DMS 273 treated with DMSO at 0.1 percent for 48 hours (cell line): ENCODE data around the gene TNFRSF25.
"Not testable (repeated sequence)": the region's sequence is repeated elsewhere in the genome, so short reads cannot be mapped to it uniquely, and the experiment has no call there.

Source experiments
- DNase-seq: peaks from one replicate; lab custom pipeline; 2025; lab: John Stamatoyannopoulos, UW

The TNFRSF25 gene

GRCh38 chr1:6501279-6501813 lies 35.4 kb upstream of the TNFRSF25 start:
- no peak for DNase-seq

- DNase-seq, result no peak
Measured at GRCh38 chr1:6500544-6501278, 34.7 kb upstream of the TNFRSF25 start.

GRCh38 chr1:6499296-6499695 lies 33.3 kb upstream of the TNFRSF25 start:
- no peak for DNase-seq

DNA sequence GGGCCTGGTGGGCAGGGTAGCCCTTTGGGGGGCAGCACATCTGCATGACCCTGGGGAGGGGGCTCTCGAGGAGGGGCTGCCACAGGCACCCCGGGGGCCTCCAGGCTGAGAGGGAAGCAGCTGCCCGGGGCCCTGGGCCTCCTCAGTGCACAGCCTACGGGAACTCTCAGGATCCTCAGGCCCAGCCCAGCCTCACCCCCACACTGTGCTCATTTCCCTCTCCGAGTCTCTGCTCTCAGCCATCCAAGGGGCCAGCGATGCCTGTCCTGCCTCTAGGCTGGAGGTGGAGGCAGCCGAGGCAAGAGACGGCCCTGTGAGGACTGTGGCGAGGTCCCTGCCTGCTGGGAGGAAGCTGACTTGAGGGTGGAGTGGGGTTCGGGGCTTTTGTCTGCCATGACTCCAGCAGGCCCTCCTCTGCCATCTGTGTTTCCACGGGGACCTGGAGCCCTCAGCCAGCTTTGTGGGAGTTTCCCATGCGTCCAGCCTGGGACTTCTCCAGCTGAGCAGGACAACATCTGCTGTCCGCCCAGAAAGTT lies 32.7 kb upstream of the TNFRSF25 start:
- DNase-seq, result no peak

- DNase-seq, result no peak
Measured at GRCh38 chr1:6497867-6498575, 32.0 kb upstream of the TNFRSF25 start.

GRCh38 chr1:6497215-6497866 lies 31.4 kb upstream of the TNFRSF25 start:
- no peak for DNase-seq

DNA sequence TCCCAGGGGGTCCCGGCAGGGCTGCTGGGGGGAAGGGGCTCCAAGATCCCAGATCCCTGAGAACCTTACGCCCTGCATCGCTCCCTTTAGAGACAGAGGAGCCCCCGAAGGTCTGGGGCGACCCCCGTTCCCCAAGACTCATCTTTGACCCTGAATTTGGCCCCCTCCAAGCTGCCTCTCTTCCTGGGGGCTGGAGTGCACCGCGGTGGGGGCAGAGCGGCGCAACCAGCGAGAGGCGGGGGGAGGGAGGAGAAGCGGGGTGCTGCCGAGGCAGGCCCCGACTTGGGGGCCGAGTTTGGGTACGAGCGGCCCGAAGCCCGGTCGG lies 30.9 kb upstream of the TNFRSF25 start:
- DNase-seq, result no peak

GRCh38 chr1:6496365-6496721 lies 30.4 kb upstream of the TNFRSF25 start:
- no peak for DNase-seq

GRCh38 chr1:6495540-6496364 lies 29.8 kb upstream of the TNFRSF25 start:
- no peak for DNase-seq

GRCh38 chr1:6495041-6495441 lies 29.1 kb upstream of the TNFRSF25 start:
- DNase-seq, result peak; percentile 73

DNA sequence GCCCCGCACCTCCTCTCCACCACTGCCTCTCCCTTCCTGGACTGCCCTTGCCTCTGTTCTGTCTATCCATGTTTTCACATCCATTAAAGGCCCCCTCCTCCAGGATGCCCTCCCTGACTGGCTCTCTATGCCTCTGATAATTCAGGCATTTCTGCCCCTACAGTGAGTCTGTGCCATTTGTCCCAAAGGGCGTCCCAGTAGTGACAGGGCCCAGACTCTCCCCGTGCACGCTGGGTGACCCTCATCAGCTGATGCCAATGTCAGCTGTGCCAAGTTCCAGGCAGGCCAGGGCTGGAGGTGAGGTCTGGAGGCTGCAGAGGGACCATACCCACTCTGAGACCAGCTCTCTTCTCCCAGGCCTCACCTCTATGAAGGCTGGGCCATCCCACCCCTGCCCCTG lies 28.7 kb upstream of the TNFRSF25 start:
- DNase-seq, result no peak

DNA sequence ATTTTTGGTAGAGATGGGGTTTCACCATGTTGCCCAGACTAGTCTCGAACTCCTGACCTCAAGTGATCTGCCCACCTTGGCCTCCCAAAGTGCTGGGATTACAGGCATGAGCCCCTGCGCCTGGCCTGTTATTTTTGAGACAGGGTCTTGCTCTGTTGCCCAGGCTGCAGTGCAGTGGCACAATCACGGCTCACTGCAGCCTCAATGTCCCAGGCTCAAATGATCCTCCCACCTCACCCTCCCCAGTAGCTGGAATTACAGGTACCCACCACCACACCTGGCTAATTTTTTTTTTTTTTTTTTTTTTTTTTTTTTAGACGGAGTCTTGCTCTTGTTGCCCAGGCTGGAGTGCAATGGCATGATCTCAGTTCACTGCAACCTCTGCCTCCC lies 27.9 kb upstream of the TNFRSF25 start:
- not testable (repeated sequence) for DNase-seq

GRCh38 chr1:6491966-6492365 lies 26.0 kb upstream of the TNFRSF25 start:
- DNase-seq, result no peak

DNA sequence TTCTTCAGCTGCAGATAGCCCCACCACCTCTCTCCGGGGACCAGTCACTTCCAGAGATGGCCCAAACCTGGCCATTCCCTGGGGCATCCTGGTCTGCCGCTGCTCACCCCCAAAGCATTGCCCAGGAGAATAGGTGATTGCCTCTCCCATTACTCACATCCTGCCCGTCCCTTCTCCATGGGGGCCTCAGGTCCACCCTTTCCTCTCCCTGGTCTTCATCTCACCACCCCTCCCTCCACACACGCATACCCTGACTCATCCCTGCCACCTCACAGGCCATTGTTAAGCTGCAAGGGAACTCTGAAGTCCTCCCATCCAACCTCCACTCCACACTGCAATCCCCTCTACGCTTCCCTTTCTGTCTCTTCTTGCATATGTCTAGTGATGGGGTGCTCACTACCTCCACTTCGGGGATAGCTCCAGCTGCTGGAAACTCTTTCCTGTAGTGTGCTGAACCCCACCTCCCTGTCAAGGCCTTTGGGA lies 25.5 kb upstream of the TNFRSF25 start, which contains the start of gene PLEKHG5:
PLEKHG5 (minus strand) TSS at position 188 of the 483 bp plus-strand sequence. CDS start 14,096 bp downstream, outside the sequence.
- DNase-seq, result no peak

GRCh38 chr1:6491081-6491449 lies 25.1 kb upstream of the TNFRSF25 start:
- no peak for DNase-seq

GRCh38 chr1:6490181-6491080 lies 24.5 kb upstream of the TNFRSF25 start:
- peak; percentile 29 for DNase-seq

GRCh38 chr1:6489799-6490180 lies 23.8 kb upstream of the TNFRSF25 start:
- DNase-seq, result peak; percentile 56

- DNase-seq, result no peak
Measured at GRCh38 chr1:6489383-6489765, 23.4 kb upstream of the TNFRSF25 start.

DNA sequence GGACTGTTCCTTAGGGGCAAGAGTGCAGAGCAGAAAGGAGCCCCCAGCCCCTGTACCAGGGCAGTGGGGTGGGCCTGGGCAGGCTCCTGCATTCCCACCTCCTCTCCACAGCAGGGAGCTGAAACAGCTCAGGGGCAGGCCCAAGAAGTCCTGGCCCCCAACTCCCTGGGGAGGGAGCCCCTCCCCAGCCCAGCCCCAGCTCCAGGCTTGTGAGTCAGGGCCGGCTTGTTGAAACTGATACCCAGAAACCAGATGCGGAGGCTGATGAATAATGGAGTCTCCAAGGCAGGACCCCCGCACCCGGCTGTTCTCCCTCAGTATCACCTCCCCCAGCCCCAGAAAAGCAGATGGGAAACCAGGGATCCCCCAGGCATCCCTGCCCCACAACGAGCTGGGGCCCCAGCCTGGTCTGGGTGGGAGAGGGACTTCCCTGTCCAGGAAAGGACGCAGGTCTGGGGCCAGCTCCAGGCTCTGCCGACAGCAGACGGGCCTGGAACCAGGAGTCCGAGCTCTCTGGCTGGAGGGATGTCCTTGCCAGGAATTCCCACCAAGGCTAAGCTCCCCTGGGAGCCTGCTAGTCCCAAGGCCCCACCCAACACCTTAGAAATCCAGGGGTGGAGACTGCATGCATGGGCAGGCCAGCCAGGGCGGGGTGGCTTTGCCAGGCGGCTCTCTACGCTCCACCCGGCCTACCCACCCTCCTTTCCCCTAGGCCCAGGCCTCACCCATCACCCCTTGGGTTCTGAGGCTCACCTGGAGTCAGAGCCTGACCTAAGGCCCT lies 22.8 kb upstream of the TNFRSF25 start:
- DNase-seq, result no peak
